MM.1S (cell line): Measurements from ENCODE around the gene PTPN13.

ENCODE experiments used
- CTCF ChIP-seq: fragments of 300-600 bp; sonication (generic); IDR thresholded peaks from 2 replicates; pipeline ENCODE4 v1.5.1; 2016; ENCODE audit warnings: antibody characterized with exemption, low read length, mixed read lengths
- EZH2 ChIP-seq: fragments of 300-600 bp; sonication (generic); optimal IDR thresholded peaks from 2 replicates; pipeline ENCODE3; 2017; ENCODE audit warnings: low read depth, mild to moderate bottlenecking, antibody characterized with exemption, low read length, mixed read lengths
- EZH2phosphoT487 ChIP-seq: fragments of 300-600 bp; sonication (generic); IDR thresholded peaks from 2 replicates; pipeline ENCODE4 v1.6.1; 2018; ENCODE audit warnings: antibody characterized with exemption, low read length

DNA sequence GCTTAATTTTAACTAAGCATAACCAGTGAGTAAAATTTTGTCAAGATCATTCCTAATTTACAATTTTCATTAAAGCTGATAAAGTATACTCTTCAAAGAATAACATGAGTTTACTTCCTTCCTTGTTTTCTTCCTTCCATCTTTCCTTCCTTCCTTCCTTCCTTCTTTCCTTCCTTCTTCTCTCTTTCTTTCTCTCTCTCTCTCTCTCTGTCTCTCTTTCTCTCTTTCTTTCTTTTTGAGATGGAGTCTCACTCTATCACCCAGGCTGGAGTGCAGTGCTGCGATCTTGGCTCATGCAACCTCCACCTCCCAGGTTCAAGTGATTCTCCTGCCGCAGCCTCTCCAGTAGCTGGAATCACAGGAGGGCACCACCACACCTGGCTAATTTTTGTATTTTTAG, 42.7 kb upstream of the PTPN13 start:
- TF ChIP-seq CTCF (no peak), EZH2 (no peak), EZH2phosphoT487 (no peak)
